GM19025 (cell line): ENCODE data around the gene TP53I11.

Source experiments
- ATAC-seq: cut with Tn5 transposase; IDR thresholded peaks from one replicate; pipeline ENCODE4 v1.9.1; 2021; ENCODE audit warnings: mild to moderate bottlenecking, low read depth, moderate library complexity; ENCODE audit not compliant: unreplicated experiment

Gene TP53I11

DNA sequence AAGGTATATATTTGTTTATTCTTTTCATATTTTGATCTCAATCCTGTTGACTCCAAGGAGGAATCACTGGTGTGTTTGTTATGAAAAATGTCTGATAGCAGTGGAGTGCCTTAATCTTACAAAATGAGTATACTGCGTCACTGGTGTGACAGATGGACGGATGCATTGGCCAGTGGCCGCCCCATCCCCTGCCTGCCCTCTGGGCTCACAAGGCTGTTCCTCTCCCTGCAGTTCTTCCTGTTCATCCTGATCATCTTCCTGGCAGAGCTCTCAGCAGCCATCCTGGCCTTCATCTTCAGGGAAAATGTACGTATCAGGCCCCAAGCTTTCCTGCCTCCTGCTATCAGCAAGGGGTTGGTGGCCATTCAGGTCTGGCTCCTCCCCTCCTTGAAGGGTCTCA lies 32.9 kb downstream of the TP53I11 start:
- no peak for ATAC-seq

DNA sequence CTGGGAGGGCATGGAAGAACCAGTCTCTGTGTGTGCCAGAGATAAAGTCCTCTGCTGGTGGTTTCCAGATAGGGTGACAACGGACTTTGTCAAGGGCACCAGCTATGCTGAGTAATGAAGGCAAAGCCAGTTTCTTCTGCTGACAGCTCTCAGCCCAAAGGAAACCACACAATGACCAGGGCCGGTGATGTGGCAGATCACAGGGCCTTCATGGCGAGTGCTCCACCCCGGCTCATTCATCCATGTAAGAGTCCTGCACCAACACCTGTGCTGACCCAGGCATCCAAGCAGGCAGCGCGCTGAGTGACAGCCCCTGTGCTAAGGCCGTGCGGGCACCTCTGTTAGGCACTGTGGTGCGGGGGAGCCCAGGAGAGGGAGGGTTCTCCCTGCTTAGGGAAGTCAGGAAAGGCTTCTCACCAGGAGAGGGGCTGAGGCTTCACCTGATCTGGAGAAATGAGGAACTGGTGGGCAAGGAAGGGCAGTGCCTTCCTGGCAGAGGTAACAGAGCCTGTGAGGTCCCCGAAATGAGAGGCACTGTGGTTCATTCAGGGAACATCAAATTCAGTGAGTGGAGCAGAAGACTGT lies 33.8 kb downstream of the TP53I11 start:
- no peak for ATAC-seq

DNA sequence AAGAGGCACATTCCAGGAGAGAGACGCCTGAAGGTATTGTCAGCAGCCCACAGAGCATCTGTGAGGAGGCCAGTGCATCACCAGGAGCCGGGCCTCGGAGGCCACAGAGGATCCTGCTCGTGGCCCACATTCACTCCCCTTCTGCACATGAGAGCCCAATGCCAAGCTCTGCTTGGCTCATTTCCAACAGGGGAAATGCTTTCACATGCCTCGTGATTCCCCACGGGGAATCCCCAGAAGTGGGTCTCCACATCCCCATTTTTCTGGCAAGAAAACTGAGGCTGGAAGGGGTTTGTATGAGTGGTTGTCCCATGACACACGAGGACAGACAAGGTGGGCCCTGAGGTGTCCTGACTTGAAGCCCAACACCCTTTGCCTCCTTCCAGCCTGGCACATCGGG lies 34.4 kb downstream of the TP53I11 start:
- ATAC-seq: no peak

DNA sequence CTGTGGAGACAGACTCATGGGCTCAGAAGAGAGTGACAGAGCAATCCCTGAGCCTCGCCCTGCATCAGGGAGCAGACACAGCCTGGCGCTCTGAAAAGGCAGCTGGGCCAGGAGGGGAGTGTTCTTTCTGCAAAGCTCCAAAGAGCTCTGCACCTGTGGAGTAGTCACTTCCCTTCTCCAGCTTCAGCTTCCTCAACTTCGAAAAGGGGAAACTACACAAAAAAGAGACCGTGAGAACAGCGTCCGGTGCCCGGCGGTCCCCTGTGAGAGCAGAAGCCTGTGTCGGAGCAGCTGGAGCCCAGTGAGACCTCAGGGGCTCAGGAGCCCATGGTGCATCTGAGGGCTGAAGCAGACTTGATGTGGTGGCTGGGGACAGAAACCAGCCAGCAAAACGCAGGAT lies 35.1 kb downstream of the TP53I11 start:
- no peak for ATAC-seq

DNA sequence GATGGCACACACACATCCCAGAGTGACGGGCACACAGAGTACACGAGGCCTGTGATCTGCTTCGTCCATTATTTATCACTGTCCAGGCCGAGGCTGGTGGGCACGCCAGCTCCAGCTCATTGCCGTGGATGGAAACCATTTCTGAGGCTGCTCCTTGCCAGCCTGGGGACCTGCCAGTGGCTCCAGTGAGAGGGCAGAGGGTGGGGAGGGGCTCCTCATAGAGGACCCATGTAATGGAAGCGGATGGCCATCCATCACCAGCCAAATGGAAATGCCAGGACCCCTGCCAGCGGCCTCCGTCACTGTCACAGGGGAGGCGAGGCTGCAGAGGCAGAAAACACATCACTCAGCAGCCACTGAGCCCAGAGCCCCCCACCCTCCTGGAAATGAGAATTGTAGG lies 35.7 kb downstream of the TP53I11 start:
- no peak for ATAC-seq

DNA sequence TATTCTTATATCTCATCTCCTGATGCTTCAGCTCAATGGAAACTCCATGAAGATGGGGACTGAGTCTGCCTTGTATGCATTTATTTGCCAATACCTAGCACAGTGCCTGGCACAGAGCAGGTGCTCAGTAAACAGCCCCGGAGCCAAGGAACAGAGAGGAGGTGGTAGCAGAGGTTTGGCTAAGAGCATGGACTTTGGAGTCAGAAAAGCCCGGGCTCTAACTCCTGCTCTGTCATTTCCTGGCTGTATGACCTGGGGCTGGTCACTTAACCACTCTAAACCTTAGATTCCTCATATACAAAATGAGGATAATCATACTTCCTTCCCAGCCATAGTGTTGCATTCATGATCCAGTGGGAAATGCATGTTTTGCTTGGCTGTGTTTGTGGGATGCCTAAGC lies 36.6 kb downstream of the TP53I11 start:
- no peak for ATAC-seq

DNA sequence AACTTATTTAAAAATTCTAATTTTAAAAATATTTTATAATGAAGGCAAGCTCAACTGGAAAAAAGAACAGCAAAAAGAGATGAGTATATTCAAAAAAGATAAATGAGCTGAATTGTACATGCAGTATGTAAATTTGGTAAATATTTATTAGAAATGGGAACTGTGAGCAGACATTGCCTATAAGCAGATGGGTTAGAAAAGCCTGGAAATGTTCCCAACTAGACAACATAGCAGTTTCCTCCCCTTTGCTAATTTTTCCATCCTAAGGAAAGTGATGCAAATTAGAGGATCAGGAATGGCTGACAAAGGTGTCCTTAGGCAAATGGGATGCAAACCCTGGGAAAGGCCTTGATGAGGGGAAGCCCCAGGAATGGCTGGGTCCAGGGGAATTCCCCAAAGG lies 37.2 kb downstream of the TP53I11 start:
- ATAC-seq: no peak

DNA sequence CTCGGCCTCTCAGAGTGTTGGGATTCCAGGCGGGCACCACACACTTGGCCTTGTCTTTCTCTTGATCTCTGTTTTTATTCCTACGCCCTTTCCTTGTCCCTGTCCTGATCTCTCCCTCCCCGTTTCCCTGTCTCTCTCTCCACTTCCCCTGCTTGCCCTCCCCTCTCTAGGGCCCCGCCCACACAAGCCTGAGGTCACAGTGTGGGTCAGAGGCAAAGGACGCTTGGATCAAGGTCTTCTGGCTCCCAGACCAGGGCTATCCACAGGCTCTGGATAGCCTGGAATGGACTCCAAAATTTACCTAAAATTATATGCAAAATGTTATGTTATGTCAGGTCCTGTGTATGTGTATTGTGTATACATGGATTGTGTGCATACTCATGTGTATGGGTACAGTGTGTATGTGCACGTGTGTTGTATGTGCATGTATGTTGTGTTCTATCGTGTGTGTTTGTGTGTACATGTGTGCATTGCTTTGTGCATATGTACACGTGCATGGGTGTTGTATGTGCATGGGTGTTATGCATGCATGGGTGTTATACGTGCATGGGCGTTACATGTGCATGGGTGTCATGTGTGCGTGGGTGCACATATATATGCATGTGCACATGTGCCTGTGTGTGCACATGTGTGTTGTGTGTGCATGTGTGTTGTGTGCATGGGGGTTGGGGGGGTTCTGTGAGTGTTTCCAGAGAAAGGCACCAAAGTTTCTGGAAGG lies 38.3 kb downstream of the TP53I11 start:
- ATAC-seq: no peak

DNA sequence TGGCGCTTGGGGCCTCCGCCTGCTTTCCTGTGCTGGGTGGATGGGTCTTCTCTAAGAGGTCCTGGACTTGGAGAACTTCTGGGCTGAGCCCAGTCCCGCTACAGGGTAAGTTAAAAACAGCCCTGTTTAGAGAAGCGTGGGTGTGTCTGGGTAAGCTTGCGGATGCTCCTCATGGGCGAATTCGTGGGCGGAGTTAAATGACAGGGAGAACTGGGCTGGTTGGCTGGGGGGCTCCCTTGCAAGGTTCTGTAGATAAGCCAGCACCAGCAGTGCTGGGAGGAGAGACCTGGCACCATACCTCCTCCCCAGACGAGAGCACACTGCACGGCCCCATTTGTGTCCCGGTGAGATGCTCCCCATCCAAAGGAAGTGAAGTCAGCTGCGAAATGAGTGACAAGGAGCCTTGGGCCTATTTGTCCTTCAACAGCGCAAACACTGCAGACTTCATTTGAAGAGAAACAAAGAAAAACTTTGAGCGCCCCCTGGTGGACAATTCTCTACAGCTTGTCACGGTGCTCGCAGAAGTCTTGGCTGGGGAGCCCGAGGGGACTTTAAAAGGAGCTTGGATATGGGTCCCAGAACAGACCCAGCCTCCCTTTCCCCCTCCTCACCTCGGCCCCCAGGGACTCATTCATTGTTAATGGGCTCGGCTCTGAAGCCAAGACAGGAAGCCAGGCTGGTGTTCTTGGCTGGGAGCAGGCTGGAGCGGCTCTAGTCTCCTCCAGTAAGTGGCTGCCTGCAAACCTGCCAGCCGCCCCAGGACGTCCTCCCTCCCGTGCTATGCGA lies 39.5 kb downstream of the TP53I11 start:
- ATAC-seq: peak; percentile 59

DNA sequence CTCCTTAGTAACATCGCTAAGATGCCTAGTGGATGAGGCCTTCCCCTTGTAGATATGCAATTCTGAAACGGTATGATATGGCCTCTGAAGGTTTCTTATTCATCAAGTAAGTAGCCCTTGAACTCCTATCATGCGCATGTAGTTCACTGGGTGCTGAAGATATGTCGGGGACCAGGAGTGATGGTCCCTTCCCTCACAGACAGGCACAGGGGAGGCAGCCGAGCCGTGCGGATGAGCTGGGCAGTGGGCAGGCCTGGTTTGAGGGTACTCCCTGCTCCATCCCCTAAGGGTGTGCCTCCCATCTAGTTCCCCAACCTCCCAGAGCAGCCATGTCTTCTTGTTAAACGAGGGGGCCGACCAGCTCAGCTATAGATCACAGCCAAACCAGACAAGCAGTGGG lies 40.1 kb downstream of the TP53I11 start:
- ATAC-seq: no peak

DNA sequence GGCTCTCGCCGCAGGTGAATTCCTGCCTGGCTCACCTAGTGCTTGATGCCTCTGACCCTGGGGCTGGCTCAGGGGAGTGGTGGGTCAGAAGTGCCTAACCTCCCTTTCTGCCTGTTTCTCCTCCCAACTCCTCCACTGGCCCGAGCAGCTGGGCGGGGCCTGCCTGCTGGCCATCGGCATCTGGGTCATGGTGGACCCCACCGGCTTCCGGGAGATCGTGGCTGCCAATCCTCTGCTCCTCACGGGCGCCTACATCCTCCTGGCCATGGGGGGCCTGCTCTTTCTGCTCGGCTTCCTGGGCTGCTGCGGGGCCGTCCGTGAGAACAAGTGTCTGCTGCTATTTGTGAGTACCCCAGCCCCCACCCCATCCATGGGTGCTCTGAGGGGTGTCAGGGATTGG lies 41.1 kb downstream of the TP53I11 start:
- no peak for ATAC-seq

DNA sequence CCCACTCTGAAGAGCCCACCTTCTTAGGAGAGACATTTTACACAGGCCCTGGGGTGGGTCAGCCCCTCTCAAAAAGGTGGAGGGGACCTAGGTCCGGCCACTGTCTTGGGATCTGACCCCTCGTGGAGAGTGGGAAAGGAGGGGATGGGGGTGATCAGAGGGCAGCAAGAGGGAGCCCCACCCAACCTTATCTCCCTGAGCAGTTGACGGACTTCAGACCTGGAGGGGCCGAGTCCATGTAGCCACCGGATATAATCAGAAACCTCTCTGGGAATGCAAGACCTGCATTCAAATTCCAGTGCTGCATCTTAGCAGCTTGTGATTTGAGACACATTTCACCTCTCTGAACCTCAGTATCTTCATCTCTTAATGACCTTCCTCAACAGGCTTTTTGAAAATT lies 44.0 kb downstream of the TP53I11 start:
- no peak for ATAC-seq

DNA sequence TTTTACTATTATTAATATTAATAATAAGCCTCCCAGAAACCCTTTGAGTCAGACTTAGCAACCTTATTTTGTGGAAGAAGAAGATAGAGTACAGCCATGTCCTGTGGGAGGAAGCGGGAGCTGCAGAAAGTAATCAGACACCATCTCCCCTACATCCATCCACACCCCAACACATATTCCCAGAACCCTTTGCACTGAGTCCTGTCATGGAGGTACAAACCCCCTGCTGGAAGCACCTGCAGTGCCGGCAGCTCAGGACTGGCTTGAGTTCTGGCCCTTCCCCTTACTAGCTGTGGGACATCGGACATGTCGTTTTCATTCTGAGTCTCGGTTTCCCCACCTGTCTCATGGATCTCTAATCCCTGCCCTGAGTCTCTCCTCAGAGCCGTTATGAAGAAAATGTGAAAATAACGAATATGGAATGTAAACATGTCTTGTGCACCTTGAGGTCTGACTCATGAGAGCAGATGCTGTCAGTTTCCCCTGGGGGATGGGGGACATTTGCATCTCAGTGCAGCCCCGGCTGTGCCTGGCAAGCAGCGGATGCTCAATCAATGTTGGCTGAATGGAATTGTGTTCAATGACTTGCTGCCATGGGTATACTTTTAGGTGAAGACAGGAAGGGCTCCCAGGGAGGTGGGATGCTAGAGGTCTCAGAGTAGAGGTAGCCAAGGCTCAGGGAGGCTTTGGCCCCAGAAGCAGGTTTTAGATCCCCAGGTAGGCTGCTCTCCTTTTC lies 45.4 kb downstream of the TP53I11 start:
- ATAC-seq: no peak

DNA sequence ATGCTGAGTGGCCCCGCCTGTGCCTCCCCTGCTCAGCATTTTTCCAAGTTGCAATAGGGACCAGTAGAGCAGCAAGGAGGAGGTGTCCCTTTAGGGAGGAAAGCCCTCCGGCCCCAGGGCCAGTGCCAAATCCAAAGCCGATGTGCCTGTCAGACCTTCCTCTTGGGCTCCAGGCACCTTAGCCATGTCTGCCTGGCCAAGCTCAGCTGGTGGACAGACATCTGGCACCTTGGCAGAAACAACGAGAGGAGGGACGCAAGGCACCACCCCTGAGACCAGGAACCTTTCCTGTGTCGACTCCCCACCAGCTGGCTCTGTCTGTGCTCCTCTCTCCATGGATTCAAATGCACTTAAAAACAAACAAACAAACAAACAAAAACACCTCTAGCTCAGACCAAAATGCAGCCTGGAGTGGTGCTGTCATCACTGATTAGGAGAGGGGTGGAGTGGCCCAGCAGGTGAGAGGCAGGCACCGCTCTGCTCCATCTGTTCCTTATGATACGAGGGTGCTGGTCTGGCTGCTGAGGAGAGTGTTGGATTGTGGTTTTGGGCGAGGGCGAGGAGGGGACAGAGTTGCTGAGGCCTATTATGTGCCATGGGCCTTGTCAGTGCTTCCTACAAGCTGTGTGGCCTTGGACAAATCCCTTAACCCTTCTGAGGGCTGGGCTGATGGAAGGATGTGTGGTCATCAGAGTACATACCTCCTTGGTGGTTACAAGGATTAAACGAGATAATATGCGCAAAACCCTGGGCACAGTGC lies 46.2 kb downstream of the TP53I11 start:
- no peak for ATAC-seq

DNA sequence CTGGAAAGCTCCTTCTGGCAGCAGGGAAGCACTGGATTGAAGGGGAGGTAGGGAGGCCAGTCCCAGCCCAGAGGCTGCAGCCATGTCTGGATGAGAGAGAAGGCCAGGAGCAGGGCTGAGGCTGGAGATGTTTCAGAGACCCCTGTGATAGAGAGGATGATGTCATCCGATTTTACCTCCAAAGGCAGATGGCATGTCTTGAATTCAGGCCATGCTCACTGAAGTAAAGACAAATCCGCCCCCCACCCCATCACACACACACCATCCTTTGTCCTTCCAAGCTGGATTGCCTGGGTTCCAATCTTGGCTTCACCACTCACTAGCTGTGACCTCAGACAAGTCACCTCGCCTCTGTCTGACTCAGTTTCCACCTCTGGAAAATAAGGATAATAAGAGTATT lies 47.2 kb downstream of the TP53I11 start:
- ATAC-seq: no peak

DNA sequence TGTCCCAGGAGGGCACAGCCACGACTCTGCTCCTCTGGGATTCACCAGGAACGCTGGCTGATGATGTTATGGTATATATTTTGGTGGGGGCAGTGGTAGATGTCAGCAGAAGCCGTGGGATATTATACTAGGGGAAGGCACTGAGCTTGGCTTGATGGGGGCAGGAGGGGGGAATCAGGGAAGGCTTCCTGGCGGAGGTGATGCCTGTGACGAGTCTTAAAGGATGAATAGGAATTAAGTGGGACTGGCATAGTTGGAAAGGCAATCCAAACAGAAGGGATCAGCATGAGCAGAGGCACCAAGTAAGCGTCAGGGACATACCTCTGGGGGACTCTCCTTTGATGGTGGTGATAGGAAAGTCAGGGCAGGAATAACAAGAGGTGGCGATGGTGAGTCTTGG lies 47.6 kb downstream of the TP53I11 start:
- ATAC-seq: no peak

DNA sequence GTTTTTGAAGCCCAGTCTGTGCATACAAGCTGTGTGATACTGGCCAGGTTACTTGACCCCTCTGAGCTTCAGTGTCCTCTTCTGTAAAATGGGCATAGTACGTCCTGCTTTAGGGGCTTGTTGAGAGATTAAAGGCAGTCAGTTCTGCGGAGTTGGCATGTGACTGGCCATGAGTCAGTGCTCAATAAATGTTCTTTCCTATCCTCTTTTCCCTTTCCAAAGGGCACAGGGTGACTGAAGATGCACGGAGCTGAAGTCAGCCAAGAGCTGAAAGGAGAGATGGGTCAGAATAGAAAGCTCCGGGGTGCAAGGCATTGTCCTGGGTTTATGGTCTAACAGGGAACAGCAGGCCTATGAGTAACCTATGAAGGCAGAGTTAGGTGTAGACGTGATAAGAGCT lies 48.9 kb downstream of the TP53I11 start:
- no peak for ATAC-seq

DNA sequence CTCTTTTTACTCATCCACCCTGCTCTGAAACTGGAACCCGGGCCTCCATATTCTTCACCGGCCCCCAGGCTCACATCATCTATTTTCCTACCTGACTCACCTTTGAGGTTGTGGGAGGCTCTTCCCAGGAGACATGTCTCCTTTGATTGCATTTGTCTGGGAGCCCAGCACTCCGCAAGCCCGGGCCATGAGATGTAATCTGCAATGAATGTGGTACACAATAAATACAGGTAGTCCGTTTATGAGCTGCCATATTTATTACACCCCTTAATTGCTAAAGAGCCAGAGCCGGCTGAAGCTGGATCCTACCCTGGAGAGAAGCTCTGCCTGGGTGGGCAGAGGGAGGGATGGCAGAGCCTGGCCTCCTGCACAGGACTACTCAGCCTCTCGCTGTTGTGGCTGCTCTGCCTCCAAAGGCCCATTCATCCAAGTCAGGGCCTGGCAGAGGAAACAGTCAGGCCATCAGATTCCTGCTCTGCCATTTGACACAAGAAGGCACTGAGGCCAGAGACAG lies 49.5 kb downstream of the TP53I11 start:
- ATAC-seq: no peak

DNA sequence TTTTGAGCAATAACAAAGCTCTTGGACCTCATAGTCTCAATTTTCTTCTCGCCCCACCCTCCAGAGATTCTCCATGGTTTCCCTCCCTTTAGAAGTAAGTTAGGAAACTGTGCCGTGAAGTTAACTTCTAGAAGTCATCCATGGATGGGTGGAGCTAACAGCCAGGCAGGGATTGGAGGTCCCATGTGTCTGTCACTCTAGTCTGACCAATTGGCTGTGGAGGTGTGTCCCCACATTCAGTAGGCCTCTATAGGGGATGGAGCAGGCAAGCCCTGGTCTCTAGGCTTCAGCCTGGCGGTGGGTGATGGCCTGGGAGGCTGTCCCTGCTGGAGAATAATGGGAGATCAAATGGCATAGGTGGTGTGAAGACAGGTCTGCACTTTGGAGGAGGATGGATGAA lies 50.7 kb downstream of the TP53I11 start:
- no peak for ATAC-seq
